ENCODE measurements around the gene TECPR1.
A peak's percentile ranks its signal among the peaks of the same experiment; 100 is the strongest.

The TECPR1 gene

GRCh38 chr7:98251601-98252424, at the start of gene TECPR1:
TECPR1 (minus strand) TSS chr7:98252232; CDS start chr7:98246146, 6,086 bp downstream.
- peak; percentile 96 for DNase-seq

- no peak for DNase-seq
These were observed 48.8 kb upstream of the TECPR1 start for GRCh38 chr7:98300595-98301372.

- DNase-seq, result no peak
These were observed 45.7 kb upstream of the TECPR1 start for GRCh38 chr7:98297626-98298286.

GRCh38 chr7:98296833-98297232, 44.8 kb upstream of the TECPR1 start:
- no peak for DNase-seq

GRCh38 chr7:98295467-98296192, 43.6 kb upstream of the TECPR1 start:
- DNase-seq, result no peak

GRCh38 chr7:98294798-98295382, 42.9 kb upstream of the TECPR1 start:
- DNase-seq, result peak; percentile 37

- DNase-seq, result no peak
These were observed 42.3 kb upstream of the TECPR1 start for GRCh38 chr7:98294326-98294725.

- no peak for DNase-seq
These were observed 41.7 kb upstream of the TECPR1 start for GRCh38 chr7:98293746-98294145.

- no peak for DNase-seq
These were observed 41.2 kb upstream of the TECPR1 start for GRCh38 chr7:98293265-98293664.

GRCh38 chr7:98291717-98292116, 39.7 kb upstream of the TECPR1 start:
- no peak for DNase-seq

- DNase-seq, result no peak
These were observed 37.4 kb upstream of the TECPR1 start for GRCh38 chr7:98289333-98289875.

- no peak for DNase-seq
These were observed 36.2 kb upstream of the TECPR1 start for GRCh38 chr7:98288064-98288823.

- no peak for DNase-seq
These were observed 35.5 kb upstream of the TECPR1 start for GRCh38 chr7:98287486-98287959.

- DNase-seq, result no peak
These were observed 34.9 kb upstream of the TECPR1 start for GRCh38 chr7:98286701-98287485.

- DNase-seq, result no peak
These were observed 34.1 kb upstream of the TECPR1 start for GRCh38 chr7:98286093-98286539.

- no peak for DNase-seq
These were observed 33.4 kb upstream of the TECPR1 start for GRCh38 chr7:98285157-98286092.

- no peak for DNase-seq
These were observed 32.5 kb upstream of the TECPR1 start for GRCh38 chr7:98284335-98285036.

GRCh38 chr7:98283887-98284222, 31.8 kb upstream of the TECPR1 start:
- DNase-seq, result no peak

All from DMS 273 treated with DMSO at 0.1 percent for 48 hours (cell line).